ELF-1 (cell line): ENCODE measurements around the gene SLC24A3.
A peak's percentile ranks its signal among the peaks of the same experiment; 100 is the strongest.

Experiments
- DNase-seq: peaks from one replicate; pipeline ENCODE4 v3.0.0-alpha.2; 2016; ENCODE audit warnings: low read depth, low spot score

Gene SLC24A3

GRCh38 chr20:19236371-19237055, 24.1 kb downstream of the SLC24A3 start:
- no peak for DNase-seq

- DNase-seq, result no peak
These were observed 29.0 kb downstream of the SLC24A3 start for GRCh38 chr20:19241440-19241839.

- DNase-seq, result peak; percentile 11
These were observed 31.8 kb downstream of the SLC24A3 start for GRCh38 chr20:19244291-19244690.

GRCh38 chr20:19249106-19249879, 36.9 kb downstream of the SLC24A3 start:
- no peak for DNase-seq

GRCh38 chr20:19250346-19250745, 37.9 kb downstream of the SLC24A3 start:
- no peak for DNase-seq

GRCh38 chr20:19251506-19251905, 39.1 kb downstream of the SLC24A3 start:
- DNase-seq, result no peak

GRCh38 chr20:19251958-19252357, 39.5 kb downstream of the SLC24A3 start:
- no peak for DNase-seq

- DNase-seq, result no peak
These were observed 40.1 kb downstream of the SLC24A3 start for GRCh38 chr20:19252451-19253120.

- DNase-seq, result no peak
These were observed 40.9 kb downstream of the SLC24A3 start for GRCh38 chr20:19253316-19253715.

GRCh38 chr20:19253916-19254820, 41.7 kb downstream of the SLC24A3 start:
- DNase-seq, result no peak

- no peak for DNase-seq
These were observed 42.5 kb downstream of the SLC24A3 start for GRCh38 chr20:19254956-19255355.

GRCh38 chr20:19256085-19256484, 43.6 kb downstream of the SLC24A3 start:
- DNase-seq, result no peak

- DNase-seq, result no peak
These were observed 44.6 kb downstream of the SLC24A3 start for GRCh38 chr20:19256906-19257595.

GRCh38 chr20:19257865-19258264, 45.4 kb downstream of the SLC24A3 start:
- DNase-seq, result peak; percentile 72

GRCh38 chr20:19259141-19259591, 46.7 kb downstream of the SLC24A3 start:
- DNase-seq, result no peak

GRCh38 chr20:19260412-19261090, 48.1 kb downstream of the SLC24A3 start:
- no peak for DNase-seq

- no peak for DNase-seq
These were observed 51.7 kb downstream of the SLC24A3 start for GRCh38 chr20:19264191-19264590.

GRCh38 chr20:19265646-19266374, 53.4 kb downstream of the SLC24A3 start:
- DNase-seq, result no peak

GRCh38 chr20:19268426-19268825, 56.0 kb downstream of the SLC24A3 start:
- DNase-seq, result no peak
